ENCODE measurements around the gene SLC26A9.

DNA sequence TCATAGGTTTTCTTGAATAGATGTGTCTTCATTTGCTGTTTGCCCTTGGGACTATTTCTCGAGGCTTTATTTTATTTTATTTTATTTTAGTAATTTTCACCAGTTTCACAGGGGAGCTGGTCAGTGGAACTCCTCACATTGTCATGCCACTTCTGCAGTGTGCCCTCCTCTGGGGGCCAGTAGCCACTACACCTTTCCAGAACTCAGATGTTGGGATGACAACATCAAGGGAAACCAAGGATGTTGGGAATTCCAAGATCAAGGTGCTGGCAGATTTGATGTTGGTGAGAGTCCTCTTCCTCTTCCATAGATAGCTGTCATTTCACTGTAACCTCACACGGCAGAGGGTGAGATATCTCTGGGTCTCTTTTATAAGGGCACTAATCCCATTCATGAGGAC is 35.5 kb downstream of the SLC26A9 start:
- TF ChIP-seq POLR2AphosphoS5 (IDR thresholded peaks at IDR 0.05; ENCODE audit: low read depth, low read length) (no peak), SIN3A (IDR thresholded peaks at IDR 0.05; ENCODE audit: borderline replicate concordance, insufficient read depth, low read length) (no peak)
- TF ChIP-seq, protein P1, sequence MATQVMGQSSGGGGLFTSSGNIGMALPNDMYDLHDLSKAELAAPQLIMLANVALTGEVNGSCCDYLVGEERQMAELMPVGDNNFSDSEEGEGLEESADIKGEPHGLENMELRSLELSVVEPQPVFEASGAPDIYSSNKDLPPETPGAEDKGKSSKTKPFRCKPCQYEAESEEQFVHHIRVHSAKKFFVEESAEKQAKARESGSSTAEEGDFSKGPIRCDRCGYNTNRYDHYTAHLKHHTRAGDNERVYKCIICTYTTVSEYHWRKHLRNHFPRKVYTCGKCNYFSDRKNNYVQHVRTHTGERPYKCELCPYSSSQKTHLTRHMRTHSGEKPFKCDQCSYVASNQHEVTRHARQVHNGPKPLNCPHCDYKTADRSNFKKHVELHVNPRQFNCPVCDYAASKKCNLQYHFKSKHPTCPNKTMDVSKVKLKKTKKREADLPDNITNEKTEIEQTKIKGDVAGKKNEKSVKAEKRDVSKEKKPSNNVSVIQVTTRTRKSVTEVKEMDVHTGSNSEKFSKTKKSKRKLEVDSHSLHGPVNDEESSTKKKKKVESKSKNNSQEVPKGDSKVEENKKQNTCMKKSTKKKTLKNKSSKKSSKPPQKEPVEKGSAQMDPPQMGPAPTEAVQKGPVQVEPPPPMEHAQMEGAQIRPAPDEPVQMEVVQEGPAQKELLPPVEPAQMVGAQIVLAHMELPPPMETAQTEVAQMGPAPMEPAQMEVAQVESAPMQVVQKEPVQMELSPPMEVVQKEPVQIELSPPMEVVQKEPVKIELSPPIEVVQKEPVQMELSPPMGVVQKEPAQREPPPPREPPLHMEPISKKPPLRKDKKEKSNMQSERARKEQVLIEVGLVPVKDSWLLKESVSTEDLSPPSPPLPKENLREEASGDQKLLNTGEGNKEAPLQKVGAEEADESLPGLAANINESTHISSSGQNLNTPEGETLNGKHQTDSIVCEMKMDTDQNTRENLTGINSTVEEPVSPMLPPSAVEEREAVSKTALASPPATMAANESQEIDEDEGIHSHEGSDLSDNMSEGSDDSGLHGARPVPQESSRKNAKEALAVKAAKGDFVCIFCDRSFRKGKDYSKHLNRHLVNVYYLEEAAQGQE (IDR thresholded peaks at IDR 0.05; ENCODE audit: insufficient read depth in 1 of 2, low read depth in 2 of 2, low read length in 2 of 2) = no peak

Measured in PFSK-1 (cell line).